PFSK-1 (cell line): Measurements from ENCODE around the gene TFG.

Source experiments
- FOXP2 ChIP-seq: optimal IDR thresholded peaks from 2 replicates; pipeline ENCODE3; 2011; ENCODE audit warnings: borderline replicate concordance, control low read depth, inconsistent platforms; ENCODE audit not compliant: insufficient read depth; ENCODE audit errors: extremely low read length, extremely low read depth
- POLR2AphosphoS5 ChIP-seq: IDR thresholded peaks from 2 replicates; pipeline ENCODE4 v1.6.1; 2012; ENCODE audit warnings: low read depth, mild to moderate bottlenecking, control low read depth, low read length, moderate library complexity
- REST ChIP-seq, 2 experiments: IDR thresholded peaks; 2 replicates each; pipeline versions ENCODE4 v1.6.1 to v1.8.0; 2011 to 2012; ENCODE audit warnings: low read depth in 2 of 2, low read length in 2 of 2, control low read depth in 1 of 2, inconsistent platforms in 1 of 2, mild to moderate bottlenecking in 1 of 2, moderate library complexity in 1 of 2; ENCODE audit not compliant: insufficient read depth in 1 of 2
- SIN3A ChIP-seq: IDR thresholded peaks from 2 replicates; pipeline ENCODE4 v1.6.1; 2012; ENCODE audit warnings: mild to moderate bottlenecking, low read length, moderate library complexity, borderline replicate concordance; ENCODE audit not compliant: insufficient read depth
- TAF1 ChIP-seq: IDR thresholded peaks from 2 replicates; pipeline ENCODE4 v1.6.1; 2012; ENCODE audit warnings: low read length, control low read depth, borderline replicate concordance; ENCODE audit not compliant: insufficient read depth

Gene TFG

GRCh38 chr3:100740207-100740606, 30.9 kb downstream of the TFG start:
- TF ChIP-seq REST (IDR thresholded peaks at IDR 0.05; ENCODE audit: insufficient read depth in 1 of 2, low read depth in 2 of 2, low read length in 2 of 2), result no peak
- TF ChIP-seq TAF1, result no peak
- TF ChIP-seq SIN3A, result no peak
- no peak for TF ChIP-seq FOXP2
- TF ChIP-seq POLR2AphosphoS5, result no peak

- TF ChIP-seq POLR2AphosphoS5 (no peak), SIN3A (no peak), TAF1 (no peak), FOXP2 (no peak), REST (IDR thresholded peaks at IDR 0.05; ENCODE audit: insufficient read depth in 1 of 2, low read depth in 2 of 2, low read length in 2 of 2) (no peak)
These were observed 34.2 kb downstream of the TFG start for GRCh38 chr3:100743535-100743934.

- TF ChIP-seq TAF1, result no peak
- TF ChIP-seq FOXP2, result no peak
- no peak for TF ChIP-seq REST (IDR thresholded peaks at IDR 0.05; ENCODE audit: insufficient read depth in 1 of 2, low read depth in 2 of 2, low read length in 2 of 2)
- no peak for TF ChIP-seq POLR2AphosphoS5
- no peak for TF ChIP-seq SIN3A
These were observed 35.4 kb downstream of the TFG start for GRCh38 chr3:100744671-100745070.

GRCh38 chr3:100745617-100746016, 36.3 kb downstream of the TFG start:
- TF ChIP-seq POLR2AphosphoS5 (no peak), FOXP2 (no peak), TAF1 (no peak), REST (IDR thresholded peaks at IDR 0.05; ENCODE audit: insufficient read depth in 1 of 2, low read depth in 2 of 2, low read length in 2 of 2) (no peak), SIN3A (no peak)

- TF ChIP-seq REST (IDR thresholded peaks at IDR 0.05; ENCODE audit: insufficient read depth in 1 of 2, low read depth in 2 of 2, low read length in 2 of 2) (no peak), TAF1 (no peak), POLR2AphosphoS5 (no peak), SIN3A (no peak), FOXP2 (no peak)
These were observed 36.8 kb downstream of the TFG start for GRCh38 chr3:100746092-100746491.
